Colonic mucosa (tissue), 4 donors: ENCODE measurements around the gene DMAC2L. TPM values are rescaled to one million over a fixed set of nuclear protein-coding genes. Genes with fewer than 3 reads are reported as not detected.

Source experiments
- DNase-seq: peaks from one replicate; pipeline ENCODE4 v3.0.0-alpha.2; 2020
- H3K27ac ChIP-seq: fragments of 200-600 bp; one replicate; pipeline ENCODE4 v1.8.0; 2021
- H3K27me3 ChIP-seq: fragments of 200-600 bp; one replicate; pipeline ENCODE4 v1.8.0; 2021
- H3K36me3 ChIP-seq: fragments of 200-600 bp; one replicate; pipeline ENCODE4 v1.8.0; 2021
- H3K4me1 ChIP-seq: fragments of 200-600 bp; one replicate; pipeline ENCODE4 v1.8.0; 2021; ENCODE audit warnings: mild to moderate bottlenecking
- H3K4me3 ChIP-seq: fragments of 200-600 bp; one replicate; pipeline ENCODE4 v1.8.0; 2021
- H3K9ac ChIP-seq, 2 donors: one replicate each; pipeline ENCODE4 v1.7.0; 2013; ENCODE audit warnings: control low read depth in 2 of 2, low read depth in 2 of 2, low read length in 2 of 2
- H3K9me3 ChIP-seq: fragments of 200-600 bp; one replicate; pipeline ENCODE4 v1.8.0; 2021
- intact Hi-C: fragments of 100-400 bp; cut with DNase I; formaldehyde crosslinking; loops from one replicate; pipeline ENCODE4 v1.14.1; 2022
- total RNA-seq, 2 donors: library from RNA; stranded (reverse); fragmentation: NEBNext Ultra II Directional in 1 of 2; extraction: Animal tissue kit (Norgen Biotek cat#: 25700) in 1 of 2; gene quantifications; one replicate each; pipeline ENCODE4 v1.2.1, GENCODE V29; 2021
- TF ChIP-seq, protein P1 (sequence below): fragments of 200-600 bp; IDR thresholded peaks from one replicate; pipeline ENCODE4 v1.8.0; 2022; ENCODE audit warnings: antibody characterized with exemption, mild to moderate bottlenecking
- donor health status: healthy.
- donor health status: DM: no; HTN: no; CAD: no.
- donor health status: DM: no; HTN: no; CAD: no.

Gene DMAC2L
- total RNA-seq, 2 donors from 2014 or later = 15.2 to 20.9 TPM

DNA sequence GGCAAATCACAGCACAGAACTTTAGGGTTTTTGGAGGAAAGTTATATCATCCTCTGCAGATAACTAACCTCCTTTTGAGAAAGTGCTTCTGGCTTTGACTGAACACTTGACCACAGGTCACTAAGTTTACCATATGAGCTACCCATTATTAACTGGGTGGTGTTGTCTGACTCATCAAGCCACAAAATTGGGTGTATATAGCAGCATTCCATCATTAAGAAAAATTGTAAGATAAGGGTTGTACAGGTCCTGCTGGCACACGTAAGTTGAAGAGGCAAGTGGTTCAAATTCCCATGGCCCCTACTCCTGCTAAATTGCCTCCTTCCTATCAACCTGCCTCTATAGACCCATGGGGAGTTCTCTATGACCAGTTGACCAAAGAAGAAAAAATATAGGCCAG is 39.6 kb upstream of the DMAC2L start:
- intact Hi-C loops = no loop called here
- TF ChIP-seq, protein P1, sequence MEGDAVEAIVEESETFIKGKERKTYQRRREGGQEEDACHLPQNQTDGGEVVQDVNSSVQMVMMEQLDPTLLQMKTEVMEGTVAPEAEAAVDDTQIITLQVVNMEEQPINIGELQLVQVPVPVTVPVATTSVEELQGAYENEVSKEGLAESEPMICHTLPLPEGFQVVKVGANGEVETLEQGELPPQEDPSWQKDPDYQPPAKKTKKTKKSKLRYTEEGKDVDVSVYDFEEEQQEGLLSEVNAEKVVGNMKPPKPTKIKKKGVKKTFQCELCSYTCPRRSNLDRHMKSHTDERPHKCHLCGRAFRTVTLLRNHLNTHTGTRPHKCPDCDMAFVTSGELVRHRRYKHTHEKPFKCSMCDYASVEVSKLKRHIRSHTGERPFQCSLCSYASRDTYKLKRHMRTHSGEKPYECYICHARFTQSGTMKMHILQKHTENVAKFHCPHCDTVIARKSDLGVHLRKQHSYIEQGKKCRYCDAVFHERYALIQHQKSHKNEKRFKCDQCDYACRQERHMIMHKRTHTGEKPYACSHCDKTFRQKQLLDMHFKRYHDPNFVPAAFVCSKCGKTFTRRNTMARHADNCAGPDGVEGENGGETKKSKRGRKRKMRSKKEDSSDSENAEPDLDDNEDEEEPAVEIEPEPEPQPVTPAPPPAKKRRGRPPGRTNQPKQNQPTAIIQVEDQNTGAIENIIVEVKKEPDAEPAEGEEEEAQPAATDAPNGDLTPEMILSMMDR = no peak
- Histone ChIP-seq H3K4me1 (no peaks in the 10 kb centered on the region), H3K4me3 (no peak overlapping the region), H3K27ac (no peak overlapping the region), H3K27me3 (no peaks in the 10 kb centered on the region), H3K9ac (no peak overlapping the region), H3K36me3 (no peaks in the 10 kb centered on the region), H3K9me3 (no peaks in the 10 kb centered on the region)
- DNase-seq = no peak

DNA sequence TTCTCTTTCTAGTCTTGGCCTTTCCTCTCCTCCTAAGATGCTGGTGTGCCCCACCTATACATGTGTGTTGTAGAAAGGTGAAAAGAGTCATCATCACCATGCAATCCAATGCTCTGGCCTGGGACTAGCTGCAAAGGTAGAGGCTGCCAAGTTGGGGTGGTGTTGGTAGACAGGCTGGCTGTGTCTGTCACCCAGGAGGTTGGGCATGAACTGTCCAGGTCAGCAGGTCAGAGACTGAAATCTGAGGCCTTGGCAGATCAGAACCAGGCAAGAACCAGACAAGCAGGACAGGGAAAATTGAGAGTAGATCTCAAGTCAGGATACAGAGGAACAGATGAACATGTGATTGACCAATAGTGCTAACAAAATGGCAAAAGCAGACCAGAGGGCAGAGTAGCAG is 26.3 kb upstream of the DMAC2L start:
- no peak overlapping the region for H3K4me3 ChIP-seq
- no peak overlapping the region for H3K27ac ChIP-seq
- no peaks in the 10 kb centered on the region for H3K27me3 ChIP-seq
- no peaks in the 10 kb centered on the region for H3K36me3 ChIP-seq
- H3K9me3 ChIP-seq = no peaks in the 10 kb centered on the region
- TF ChIP-seq, protein P1 = no peak
- DNase-seq = no peak
- H3K9ac ChIP-seq = no peak overlapping the region
- H3K4me1 ChIP-seq = no peaks in the 10 kb centered on the region
- intact Hi-C loops = no loop called here

DNA sequence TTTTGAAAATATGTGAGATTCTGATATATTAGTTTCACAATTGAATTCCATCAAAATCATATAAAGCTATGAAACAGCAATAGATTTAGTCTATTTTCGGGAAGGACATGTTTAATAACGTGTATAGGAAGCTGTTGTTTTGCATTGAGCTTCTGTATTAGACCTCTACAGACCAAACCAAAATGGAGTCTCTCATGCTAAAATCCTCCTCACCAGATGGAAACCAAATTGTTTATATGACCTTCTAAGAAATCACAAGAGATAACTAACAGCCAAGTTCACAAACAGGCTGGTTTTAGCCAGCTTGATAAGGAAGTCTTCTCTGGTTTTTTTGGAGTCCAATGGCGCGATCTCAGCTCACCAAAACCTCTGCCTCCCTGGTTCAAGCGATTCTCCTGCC is 24.0 kb upstream of the DMAC2L start:
- H3K4me3 ChIP-seq = no peak overlapping the region
- H3K27ac ChIP-seq = no peak overlapping the region
- intact Hi-C loops = no loop called here
- no peak for DNase-seq
- H3K9ac ChIP-seq = no peak overlapping the region
- no peaks in the 10 kb centered on the region for H3K4me1 ChIP-seq
- TF ChIP-seq, protein P1 = no peak
- H3K36me3 ChIP-seq = no peaks in the 10 kb centered on the region
- no peaks in the 10 kb centered on the region for H3K9me3 ChIP-seq
- no peaks in the 10 kb centered on the region for H3K27me3 ChIP-seq

DNA sequence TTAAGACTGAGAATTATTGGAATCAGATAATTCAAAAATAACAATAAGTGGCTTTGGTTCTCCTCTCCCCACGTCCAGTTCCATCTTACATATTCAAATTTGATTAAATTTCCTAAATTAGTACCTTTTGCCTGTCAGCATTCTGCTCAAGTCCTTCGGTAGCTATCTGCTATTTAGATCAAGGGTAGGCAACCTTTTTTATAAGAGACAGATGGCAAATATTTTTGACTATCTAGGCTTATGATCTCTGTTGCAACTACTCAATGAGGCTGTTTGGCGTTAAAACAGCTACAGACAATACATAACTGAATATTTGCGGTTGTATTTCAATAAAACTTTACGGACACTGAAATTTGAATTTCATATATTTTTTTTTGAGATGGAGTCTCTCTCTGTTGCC is 21.8 kb upstream of the DMAC2L start:
- TF ChIP-seq, protein P1 = no peak
- H3K27me3 ChIP-seq = no peaks in the 10 kb centered on the region
- no peak for DNase-seq
- intact Hi-C loops = no loop called here
- H3K4me3 ChIP-seq = no peak overlapping the region
- H3K4me1 ChIP-seq = no peaks in the 10 kb centered on the region
- H3K27ac ChIP-seq = no peak overlapping the region
- H3K36me3 ChIP-seq = no peaks in the 10 kb centered on the region
- no peak overlapping the region for H3K9ac ChIP-seq
- no peaks in the 10 kb centered on the region for H3K9me3 ChIP-seq

DNA sequence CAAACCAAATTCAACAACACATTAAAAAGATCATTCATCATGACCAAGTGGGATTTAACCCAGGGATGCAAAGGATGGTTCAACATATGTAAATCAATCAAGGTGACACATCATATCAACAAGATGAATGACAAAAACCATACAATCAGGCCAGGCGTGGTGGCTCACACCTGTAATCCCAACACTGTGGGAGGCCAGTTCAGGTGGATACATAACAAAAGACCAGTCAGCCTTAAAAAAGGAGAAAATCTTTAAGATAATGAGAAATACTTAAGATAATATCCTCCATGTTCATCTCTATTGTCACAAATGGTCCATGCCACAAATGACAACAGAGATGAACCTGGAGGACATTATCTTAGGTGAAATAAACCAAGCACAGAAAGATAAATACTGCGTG is 12.5 kb upstream of the DMAC2L start:
- intact Hi-C loops = no loop called here
- H3K4me3 ChIP-seq = no peak overlapping the region
- H3K4me1 ChIP-seq = no peaks in the 10 kb centered on the region
- DNase-seq = no peak
- no peaks in the 10 kb centered on the region for H3K36me3 ChIP-seq
- no peak overlapping the region for H3K9ac ChIP-seq
- H3K9me3 ChIP-seq = no peaks in the 10 kb centered on the region
- TF ChIP-seq, protein P1 = no peak
- H3K27me3 ChIP-seq = no peaks in the 10 kb centered on the region
- no peak overlapping the region for H3K27ac ChIP-seq

DNA sequence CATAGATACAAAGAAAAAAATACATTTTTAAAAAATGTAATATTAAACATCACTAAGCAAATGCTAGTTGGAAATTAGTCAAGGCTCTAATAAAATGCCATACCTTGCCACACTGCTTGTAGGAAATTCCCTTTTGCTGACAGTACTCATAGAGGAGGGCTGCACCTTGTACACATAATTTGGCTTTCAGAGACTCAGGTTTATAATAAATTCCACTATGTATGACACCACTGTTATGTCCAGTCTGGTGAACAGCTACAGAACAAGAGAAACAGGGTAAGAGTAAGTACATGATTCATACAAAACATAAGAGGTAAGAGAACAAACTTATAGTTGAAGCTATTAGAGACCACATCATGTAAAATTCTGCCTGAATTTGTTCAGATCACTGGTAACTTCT is 10.2 kb upstream of the DMAC2L start:
- H3K36me3 ChIP-seq = no peaks in the 10 kb centered on the region
- TF ChIP-seq, protein P1 = no peak
- H3K27ac ChIP-seq = no peak overlapping the region
- no peak overlapping the region for H3K4me3 ChIP-seq
- H3K4me1 ChIP-seq = no peaks in the 10 kb centered on the region
- H3K27me3 ChIP-seq = no peaks in the 10 kb centered on the region
- no peaks in the 10 kb centered on the region for H3K9me3 ChIP-seq
- DNase-seq = no peak
- no peak overlapping the region for H3K9ac ChIP-seq
- intact Hi-C loops = no loop called here
